ENCODE data around the gene OR4K5.
"Not testable (repeated sequence)": the region's sequence is repeated elsewhere in the genome, so short reads cannot be mapped to it uniquely, and the experiment has no call there.

The OR4K5 gene

DNA sequence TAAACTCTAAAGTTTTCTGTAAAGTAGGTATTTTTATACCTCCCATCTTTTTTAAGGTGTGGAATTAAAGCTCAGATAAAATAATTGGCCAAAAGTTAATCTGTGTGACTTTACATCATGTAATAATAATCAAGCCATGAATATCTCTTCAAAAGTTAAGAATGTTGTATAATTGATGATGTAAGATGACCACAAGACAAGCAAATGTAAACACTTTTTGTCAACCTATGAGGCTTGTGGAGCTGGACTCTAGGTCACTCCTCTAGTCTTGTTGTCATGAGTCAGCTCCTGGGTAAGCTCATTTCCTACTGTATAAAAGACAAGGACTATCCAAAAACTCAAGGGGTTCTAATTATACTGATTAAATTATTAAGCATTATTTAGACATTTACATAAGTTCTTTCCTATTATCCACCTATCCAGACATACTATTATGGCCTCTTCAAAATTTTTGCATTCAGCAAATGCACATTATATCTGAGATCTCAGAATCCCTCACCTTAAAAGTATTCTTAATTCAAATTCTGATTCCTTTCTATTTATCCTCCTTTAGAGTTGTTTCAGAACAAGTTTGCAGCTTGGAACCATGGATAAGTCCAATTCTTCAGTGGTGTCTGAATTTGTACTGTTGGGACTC, at the start of gene OR4K5:
TSS of gene OR4K5 (plus strand) at position 587 of the 637 bp plus-strand sequence. CDS start at position 587, 0 bp downstream.
- no peak for DNase-seq (ENCODE audit: low read depth)

GRCh38 chr14:19873178-19873577, 47.2 kb upstream of the OR4K5 start:
- no peak for DNase-seq (ENCODE audit: low read depth)

- no peak for DNase-seq (ENCODE audit: low read depth)
Observed at GRCh38 chr14:19874842-19875241, 45.6 kb upstream of the OR4K5 start, which contains the start of gene OR4K2. TSS of gene OR4K2 (plus strand) at chr14:19875142. CDS start at chr14:19876268, 1,126 bp downstream.

- no peak for DNase-seq (ENCODE audit: low read depth)
Observed at GRCh38 chr14:19878029-19878642, 42.3 kb upstream of the OR4K5 start.

GRCh38 chr14:19895282-19895681, 25.1 kb upstream of the OR4K5 start:
- DNase-seq (ENCODE audit: low read depth) = no peak

DNA sequence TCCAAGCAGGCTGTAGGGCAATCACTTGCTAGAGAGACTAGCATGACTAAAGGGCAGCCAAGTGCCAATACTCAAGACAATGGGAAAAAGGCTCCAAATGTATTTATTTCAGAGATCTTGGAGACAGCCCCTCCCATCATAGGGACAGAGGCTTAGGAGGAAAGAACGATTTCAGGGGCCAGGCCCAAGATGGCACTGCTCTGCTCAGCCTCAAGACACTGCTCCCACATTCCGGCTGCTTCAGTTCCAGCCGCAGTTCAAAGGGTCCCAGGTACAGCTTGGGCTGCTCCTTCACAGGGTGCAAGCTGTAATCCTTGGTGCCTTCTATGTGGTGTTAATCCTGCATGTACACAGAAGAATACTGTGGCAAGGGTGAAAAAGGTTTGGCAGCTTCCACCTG, 19.4 kb upstream of the OR4K5 start:
- DNase-seq (ENCODE audit: low read depth) = no peak

- no peak for DNase-seq (ENCODE audit: low read depth)
Observed at GRCh38 chr14:19902409-19902808, 18.0 kb upstream of the OR4K5 start.

DNA sequence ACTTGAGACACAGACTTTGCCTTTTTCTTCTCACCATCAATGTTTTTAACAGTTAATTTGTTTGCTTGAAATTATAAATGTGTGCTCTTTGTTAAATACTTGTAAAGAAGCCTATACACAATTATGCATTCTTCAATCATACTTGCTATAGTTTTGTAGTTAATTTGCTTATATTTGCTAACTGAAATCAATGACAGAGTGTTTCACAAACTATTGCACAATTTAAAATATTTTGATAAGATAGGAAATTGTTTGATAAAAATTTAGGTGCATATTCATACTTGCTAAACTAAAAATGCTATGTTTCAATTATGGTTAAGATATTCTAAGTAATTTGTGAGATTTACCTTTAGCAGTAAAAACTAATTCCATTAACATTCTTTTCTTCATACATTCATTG, 13.7 kb upstream of the OR4K5 start:
- DNase-seq (ENCODE audit: low read depth) = no peak

DNA sequence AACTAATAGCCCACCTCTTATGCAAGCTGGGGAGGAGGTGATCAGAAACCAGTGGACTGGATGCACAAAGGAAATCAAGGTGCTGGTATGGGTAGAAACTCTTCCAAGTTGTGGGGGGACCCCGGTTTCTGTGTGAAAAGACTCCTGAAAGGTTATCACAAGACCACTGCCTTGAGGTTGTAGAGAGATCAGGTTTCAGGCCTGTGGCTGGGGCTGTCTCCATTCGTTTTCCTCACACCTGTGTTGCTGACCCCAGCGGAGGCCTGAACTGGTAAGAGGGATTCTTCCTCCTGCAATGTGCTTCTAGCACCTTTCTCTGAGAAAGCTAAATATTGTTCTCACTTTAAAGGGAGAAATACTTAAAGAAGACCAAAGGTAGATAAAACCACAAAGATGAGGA, 9.3 kb upstream of the OR4K5 start:
- DNase-seq (ENCODE audit: low read depth) = no peak

- DNase-seq (ENCODE audit: low read depth) = no peak
Observed at GRCh38 chr14:19917243-19917642, 3.2 kb upstream of the OR4K5 start.

- DNase-seq (ENCODE audit: low read depth) = no peak
Observed at GRCh38 chr14:19917955-19918518, 2.4 kb upstream of the OR4K5 start.

- no peak for DNase-seq (ENCODE audit: low read depth)
Observed at GRCh38 chr14:19918553-19919264, 1.7 kb upstream of the OR4K5 start.

DNA sequence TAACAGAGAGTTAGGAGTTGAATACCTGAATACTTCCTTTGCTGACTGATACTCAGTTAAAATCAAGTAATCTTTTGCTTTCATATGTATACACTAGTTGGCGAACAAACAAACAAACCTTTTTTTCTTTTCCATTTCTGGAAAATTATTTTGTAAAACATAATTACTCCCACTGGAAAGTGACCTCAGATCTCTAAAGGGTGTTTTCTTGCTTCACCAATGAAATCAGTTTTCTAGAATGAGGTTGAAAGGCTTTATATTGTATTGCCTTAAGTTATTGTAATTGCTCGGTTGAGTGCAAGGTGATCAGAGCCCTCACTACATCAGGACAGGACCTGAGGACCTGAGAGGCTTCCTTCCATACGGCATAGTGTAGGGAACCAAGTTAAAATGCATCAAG, 10.2 kb downstream of the OR4K5 start, which contains the start of gene OR4K1:
TSS of gene OR4K1 (plus strand) at position 301 of the 400 bp plus-strand sequence. CDS start 4,750 bp downstream, outside the sequence.
- DNase-seq (ENCODE audit: low read depth) = no peak

DNA sequence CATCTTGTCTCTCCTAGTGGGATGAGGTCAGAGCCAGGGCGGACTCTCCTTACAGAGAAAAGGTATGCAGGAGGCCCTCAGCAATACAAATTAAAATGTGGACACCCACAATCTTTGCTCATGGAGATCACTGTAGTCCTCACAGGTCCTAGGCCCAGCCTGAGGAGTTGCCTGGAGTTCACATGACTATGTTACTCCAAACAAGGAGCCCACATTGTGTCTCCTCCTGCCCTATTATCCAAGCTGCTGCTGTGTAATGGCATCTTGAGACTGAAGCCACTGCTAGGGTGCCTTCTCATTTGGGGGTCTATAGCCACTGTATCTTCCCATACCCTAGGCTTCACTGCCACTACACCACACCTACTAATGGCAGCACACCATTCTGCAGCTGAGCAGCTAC, 21.3 kb downstream of the OR4K5 start:
- DNase-seq (ENCODE audit: low read depth) = no peak

DNA sequence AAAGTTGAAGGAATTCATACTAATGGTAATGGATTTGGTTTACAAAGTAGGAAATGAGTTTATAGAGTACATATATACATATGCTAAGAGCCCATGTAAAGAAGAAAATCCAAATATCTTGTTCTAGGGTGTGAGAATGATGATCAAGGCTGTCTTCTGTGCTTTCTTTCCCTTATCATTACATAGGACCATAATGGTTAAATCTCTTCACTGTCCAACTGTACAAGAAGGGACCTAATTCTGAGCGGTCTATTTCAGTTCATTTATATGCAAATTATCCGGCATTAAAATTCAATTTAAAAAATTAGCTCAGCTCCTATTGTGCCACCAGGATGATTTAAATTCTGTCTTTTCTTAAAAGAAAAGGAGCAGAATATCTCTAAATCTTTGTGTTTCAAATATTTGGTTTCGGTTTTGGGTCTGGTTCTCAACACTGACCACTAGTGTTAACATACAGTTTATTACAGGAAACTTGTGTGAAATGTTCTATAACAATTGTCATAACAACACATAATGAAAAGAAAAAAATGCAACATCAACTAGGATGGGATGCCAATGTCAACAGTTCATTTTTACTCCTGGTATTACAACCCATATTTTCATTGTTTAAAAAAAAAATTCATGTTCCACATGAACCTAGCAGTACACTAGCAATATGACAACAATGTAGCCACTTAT, 27.1 kb downstream of the OR4K5 start:
- DNase-seq (ENCODE audit: low read depth) = no peak

GRCh38 chr14:19949218-19949617, 28.8 kb downstream of the OR4K5 start:
- DNase-seq (ENCODE audit: low read depth) = no peak

DNA sequence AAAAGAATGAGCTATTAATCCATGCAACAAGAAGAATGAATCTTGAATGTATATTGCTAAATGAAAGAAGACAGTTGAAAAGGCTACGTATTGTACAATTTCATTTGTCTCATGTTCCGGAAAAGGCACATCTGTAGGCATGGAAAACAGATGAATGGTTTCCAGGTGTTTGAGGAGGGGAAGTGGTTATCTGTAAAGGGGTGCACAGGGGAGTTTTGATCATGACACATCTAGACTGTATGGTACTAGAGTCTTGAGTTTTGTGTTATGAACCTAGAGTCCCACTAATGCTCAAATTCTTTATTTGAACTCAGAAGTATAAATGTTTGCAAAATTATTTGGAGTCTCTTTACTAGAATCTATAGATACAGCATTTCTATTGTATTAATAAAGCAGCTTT, 49.3 kb downstream of the OR4K5 start:
- not testable (repeated sequence) for DNase-seq (ENCODE audit: low read depth)

Measured in amniotic epithelial cell (primary cell).